ENCODE results near the gene JCAD. TPM values are rescaled to one million over a fixed set of nuclear protein-coding genes. Genes with fewer than 3 reads are reported as not detected.

The JCAD gene
- total and polyA plus RNA-seq, 9 of the 15 experiments (the other 6 are each of a cell fraction or from before 2014, with no cell fraction given) = not detected

GRCh38 chr10:30026578-30026977, 32.8 kb downstream of the JCAD start (continued):
- TF ChIP-seq ZBTB5 (IDR thresholded peaks at IDR 0.05) = no peak
- TF ChIP-seq POLR2AphosphoS2 (IDR thresholded peaks at IDR 0.05; ENCODE audit: low read length) = no peak
- TF ChIP-seq HMBOX1 (IDR thresholded peaks at IDR 0.05) = no peak
- no peak for TF ChIP-seq C11orf30 (IDR thresholded peaks at IDR 0.05; ENCODE audit: low read depth)
- TF ChIP-seq CBX3 (IDR thresholded peaks at IDR 0.05; ENCODE audit: borderline replicate concordance in 1 of 2, low read length in 2 of 2) = no peak
- TF ChIP-seq SP2 (IDR thresholded peaks at IDR 0.05; ENCODE audit: extremely low read depth, low read depth, low read length, poor library complexity, severe bottlenecking) = no peak
- TF ChIP-seq ZFP30 (CRISPR knock-in tag; IDR thresholded peaks at IDR 0.05; ENCODE audit: borderline replicate concordance) = no peak

- no peaks in the 10 kb centered on the region for H3K9me3 ChIP-seq (replicated peaks; ENCODE audit: control insufficient read depth, insufficient read depth, low read depth, low read length)
- ChIA-PET CTCF (ENCODE audit: low intra/inter-chr PET ratio) (no interaction called here), POLR2A (no interaction called here)
- ATAC-seq = no peak
- no peak overlapping the region for H3K4me3 ChIP-seq
- H3K79me2 ChIP-seq (ENCODE audit: control insufficient read depth, insufficient read depth, low read length) = no peaks in the 10 kb centered on the region
- H3K27ac ChIP-seq (ENCODE audit: extremely low read depth, low read depth, low read length) = no peak overlapping the region
- BruUV-seq (replicated peaks) = no TSS peak
- peaks cover 2 to 13% of the 10 kb centered on the region in 2 experiments; a peak in 2 of 5 replicates for H3K4me1 ChIP-seq (replicated peaks in 1 of 2; ENCODE audit: control insufficient read depth in 2 of 2, insufficient read depth in 2 of 2, low read length in 2 of 2)
- DNase-seq (ENCODE audit: extremely low read depth in 1 of 4, low spot score in 3 of 4) = no peak
- no peaks in the 10 kb centered on the region for H3K9me1 ChIP-seq (ENCODE audit: control insufficient read depth, insufficient read depth, low read length)
- peaks cover 43 to 62% of the 10 kb centered on the region in 2 experiments for H3K27me3 ChIP-seq (ENCODE audit: control insufficient read depth in 2 of 2, insufficient read depth in 2 of 2, low read length in 2 of 2)
- WGBS (ENCODE audit: insufficient coverage, low coverage, missing lambda C conversion rate) = 3% methylated on average over 10 of the region's 10 CpGs
- H3K4me2 ChIP-seq (ENCODE audit: insufficient read depth, low read length) = no peak overlapping the region
- H4K20me1 ChIP-seq (replicated peaks; ENCODE audit: control insufficient read depth, insufficient read depth, low read length) = 0 out of 2 replicates have a peak, but pooled peaks cover 6% of the 10 kb centered on the region
- FAIRE-seq = no peak
- in situ Hi-C loops (cut with MboI) (no loop called here), intact Hi-C loops (cut with micrococcal nuclease) (no loop called here)
- H3K36me3 ChIP-seq (ENCODE audit: control insufficient read depth, insufficient read depth, low read length) = no peaks in the 10 kb centered on the region
- no peak overlapping the region for H3K9ac ChIP-seq (ENCODE audit: insufficient read depth in 1 of 2, low read depth in 2 of 2, low read length in 2 of 2)
- no peak overlapping the region for H2AFZ ChIP-seq (ENCODE audit: low read depth, low read length)
- no peak for TF ChIP-seq HBP1 (CRISPR knock-in tag; IDR thresholded peaks at IDR 0.05)
- TF ChIP-seq ZBTB17 (CRISPR knock-in tag; IDR thresholded peaks at IDR 0.05) = no peak
- TF ChIP-seq ZNF740 (CRISPR knock-in tag; IDR thresholded peaks at IDR 0.05) = no peak
- TF ChIP-seq ZNF740 (tag; IDR thresholded peaks at IDR 0.05) = no peak
- TF ChIP-seq ZNF395 (CRISPR knock-in tag; IDR thresholded peaks at IDR 0.05) = no peak
- TF ChIP-seq CEBPB (tag; IDR thresholded peaks at IDR 0.05) = no peak
- no peak for TF ChIP-seq HMG20B (CRISPR knock-in tag; IDR thresholded peaks at IDR 0.05)
- TF ChIP-seq CREB1 (IDR thresholded peaks at IDR 0.05) = no peak
- no peak for TF ChIP-seq CREB1 (CRISPR knock-in tag; IDR thresholded peaks at IDR 0.05)
These were observed 33.3 kb downstream of the JCAD start for GRCh38 chr10:30026080-30026479.

Measured in K562 (cell line).